HG03039 (cell line): ENCODE measurements around the gene SHC3.

Experiments used
- ATAC-seq: cut with Tn5 transposase; IDR thresholded peaks from one replicate; pipeline ENCODE4 v1.9.1; 2021; ENCODE audit warnings: mild to moderate bottlenecking, moderate library complexity; ENCODE audit not compliant: unreplicated experiment

SHC3 gene

DNA sequence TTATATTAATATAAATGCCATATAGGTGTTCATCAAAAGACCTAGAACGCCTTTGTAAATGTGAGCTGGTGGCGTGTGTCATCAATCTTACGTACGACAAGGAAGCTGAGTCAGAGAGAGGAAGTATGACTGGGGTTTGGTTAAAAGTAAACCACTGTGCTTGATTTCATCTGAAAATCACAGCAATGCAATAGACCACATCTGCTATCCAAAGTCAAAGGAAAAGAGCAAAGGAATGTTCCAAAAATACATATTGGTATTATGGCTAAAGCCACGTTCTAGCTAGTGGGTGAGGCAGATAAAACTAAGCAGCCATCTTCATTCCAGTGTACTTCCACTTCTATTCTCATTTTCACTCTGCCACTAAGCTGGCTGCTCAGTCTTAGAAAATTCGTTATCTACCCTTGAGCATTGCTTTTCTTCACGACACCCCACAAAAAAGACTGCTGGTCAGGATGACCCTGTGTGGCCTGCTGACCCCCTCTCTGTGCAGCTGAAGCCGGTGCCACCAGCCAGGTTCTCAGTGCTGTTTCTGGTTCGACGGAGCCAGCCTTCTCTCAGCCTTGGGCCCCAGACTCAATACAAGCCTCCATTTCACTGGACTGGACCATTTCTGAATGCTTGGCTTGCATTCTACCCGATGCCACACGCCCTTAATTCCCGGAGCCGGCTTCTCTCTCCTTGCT, 23.8 kb downstream of the SHC3 start:
- no peak for ATAC-seq

DNA sequence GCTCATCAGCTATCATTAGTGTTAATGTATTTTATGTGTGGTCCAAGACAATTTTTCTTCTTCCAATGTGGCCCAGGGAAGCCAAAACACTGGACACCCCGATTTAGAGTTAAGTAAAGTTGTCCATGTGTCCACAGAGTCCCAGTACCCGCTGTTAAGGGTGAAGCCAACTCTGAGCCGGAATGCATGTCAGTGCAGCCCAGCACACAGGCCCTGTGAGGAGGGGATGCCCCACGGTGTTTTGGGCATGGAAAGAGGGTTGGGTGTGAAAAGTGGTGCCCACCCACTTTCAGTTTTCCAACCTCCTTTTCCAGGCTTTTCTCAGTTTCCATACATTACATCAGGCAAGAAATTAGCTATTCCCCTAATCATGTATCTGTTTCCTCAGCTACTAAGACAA, 24.4 kb downstream of the SHC3 start:
- no peak for ATAC-seq

GRCh38 chr9:89153232-89154017, 25.2 kb downstream of the SHC3 start:
- no peak for ATAC-seq

- no peak for ATAC-seq
These were observed 28.9 kb downstream of the SHC3 start for GRCh38 chr9:89149726-89150125.

DNA sequence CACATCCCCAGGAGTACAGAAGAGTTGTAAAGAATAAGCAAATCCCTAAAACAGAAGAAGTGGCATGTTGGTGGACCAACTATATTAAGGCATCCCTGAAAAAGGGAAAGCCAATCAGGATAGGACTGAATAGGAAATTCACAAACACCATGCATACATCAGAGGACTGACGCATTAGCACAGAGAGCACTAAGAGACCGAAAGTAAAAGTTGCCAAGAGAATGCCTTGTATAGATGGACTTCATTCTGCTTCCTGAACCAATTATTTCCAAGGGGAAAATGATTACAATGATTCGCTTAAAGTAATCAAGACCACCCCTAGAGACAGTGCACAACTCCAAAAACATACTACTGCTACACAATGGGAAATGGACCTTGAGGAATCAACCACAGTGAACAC, 33.5 kb downstream of the SHC3 start:
- ATAC-seq, result no peak

- no peak for ATAC-seq
These were observed 34.4 kb downstream of the SHC3 start for GRCh38 chr9:89144238-89144637.

DNA sequence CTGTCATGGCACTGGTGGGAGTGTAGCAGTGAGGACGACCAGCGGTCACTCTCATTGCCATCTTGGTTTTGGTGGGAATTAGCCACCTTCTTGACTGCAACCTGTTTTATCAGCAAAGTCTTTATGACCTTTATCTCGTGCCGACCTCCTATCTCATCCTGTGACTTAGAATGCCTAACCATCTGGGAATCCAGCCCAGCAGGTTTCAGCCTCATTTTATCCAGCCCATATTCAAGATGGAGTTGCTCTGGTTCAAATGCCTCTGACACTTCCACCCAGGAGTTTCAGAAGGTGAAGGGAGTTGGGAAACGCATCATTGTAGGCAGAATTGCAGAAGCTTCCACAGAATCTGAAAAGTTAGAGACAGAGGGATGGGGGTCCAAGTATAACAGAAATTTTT, 35.4 kb downstream of the SHC3 start:
- no peak for ATAC-seq

- ATAC-seq, result no peak
These were observed 39.2 kb downstream of the SHC3 start for GRCh38 chr9:89139455-89139854.

DNA sequence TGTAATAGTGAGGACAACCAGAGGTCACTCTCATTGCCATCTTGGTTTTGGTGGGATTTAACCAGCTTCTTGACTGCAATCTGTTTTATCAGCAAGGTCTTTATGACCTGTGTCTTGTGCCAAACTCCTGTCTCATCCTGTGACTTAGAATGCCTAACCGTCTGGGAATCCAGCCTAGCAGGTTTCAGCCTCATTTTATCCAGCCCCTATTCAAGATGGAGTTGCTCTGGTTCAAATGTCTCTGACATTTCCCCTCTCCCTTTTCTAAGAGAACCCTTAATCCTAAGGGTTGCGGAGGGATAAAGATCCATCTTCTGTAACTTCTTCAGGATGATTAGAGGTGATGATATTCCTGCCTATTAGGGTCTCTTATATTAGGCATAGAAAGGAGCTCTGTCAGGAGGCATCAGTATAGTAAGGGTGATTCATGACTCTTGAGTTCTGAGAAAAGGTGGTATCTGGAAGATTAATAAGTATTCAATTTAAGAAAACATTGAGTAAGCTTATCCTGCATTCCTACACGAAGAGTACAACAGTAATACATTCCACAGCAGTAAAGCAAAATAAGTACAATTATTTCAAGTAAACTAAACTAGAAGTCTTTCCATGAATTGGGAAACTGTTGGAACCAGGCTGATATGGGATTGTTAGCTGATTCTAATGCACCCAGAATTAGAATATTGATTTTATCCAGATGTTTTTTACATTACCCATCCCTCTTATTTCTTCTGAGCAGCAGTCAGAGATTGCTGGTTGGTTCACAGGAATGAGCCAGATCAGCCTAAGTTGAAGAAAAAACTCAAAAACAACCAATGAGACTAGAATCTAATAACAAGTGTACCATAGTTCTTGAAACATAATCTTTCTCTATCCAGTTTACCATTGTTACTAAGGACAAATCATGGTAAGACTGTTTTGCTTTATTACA, 39.9 kb downstream of the SHC3 start:
- ATAC-seq, result no peak

- ATAC-seq, result no peak
These were observed 40.8 kb downstream of the SHC3 start for GRCh38 chr9:89137542-89138462.

- no peak for ATAC-seq
These were observed 42.9 kb downstream of the SHC3 start for GRCh38 chr9:89135591-89136166.

- no peak for ATAC-seq
These were observed 43.9 kb downstream of the SHC3 start for GRCh38 chr9:89134709-89135108.

- ATAC-seq, result no peak
These were observed 55.7 kb downstream of the SHC3 start for GRCh38 chr9:89122949-89123348.

GRCh38 chr9:89120704-89121103, 57.9 kb downstream of the SHC3 start:
- ATAC-seq, result no peak

DNA sequence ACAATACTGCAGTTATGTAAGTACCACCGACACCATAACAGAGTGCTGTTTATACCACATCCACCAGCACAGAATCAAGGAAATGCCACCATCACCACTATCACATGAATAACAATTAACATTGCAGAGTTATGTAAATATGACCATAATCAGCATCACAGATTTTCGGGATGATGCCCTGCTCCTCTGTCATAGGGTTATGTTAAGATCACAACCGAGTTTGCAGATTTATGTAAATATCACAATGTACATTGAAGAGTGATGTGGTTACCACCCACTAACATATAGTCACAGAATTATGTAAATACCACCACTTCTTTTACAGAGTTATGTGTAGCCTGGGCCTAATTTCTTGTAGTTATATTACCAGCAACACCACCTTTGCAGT, 61.8 kb downstream of the SHC3 start:
- ATAC-seq, result no peak

DNA sequence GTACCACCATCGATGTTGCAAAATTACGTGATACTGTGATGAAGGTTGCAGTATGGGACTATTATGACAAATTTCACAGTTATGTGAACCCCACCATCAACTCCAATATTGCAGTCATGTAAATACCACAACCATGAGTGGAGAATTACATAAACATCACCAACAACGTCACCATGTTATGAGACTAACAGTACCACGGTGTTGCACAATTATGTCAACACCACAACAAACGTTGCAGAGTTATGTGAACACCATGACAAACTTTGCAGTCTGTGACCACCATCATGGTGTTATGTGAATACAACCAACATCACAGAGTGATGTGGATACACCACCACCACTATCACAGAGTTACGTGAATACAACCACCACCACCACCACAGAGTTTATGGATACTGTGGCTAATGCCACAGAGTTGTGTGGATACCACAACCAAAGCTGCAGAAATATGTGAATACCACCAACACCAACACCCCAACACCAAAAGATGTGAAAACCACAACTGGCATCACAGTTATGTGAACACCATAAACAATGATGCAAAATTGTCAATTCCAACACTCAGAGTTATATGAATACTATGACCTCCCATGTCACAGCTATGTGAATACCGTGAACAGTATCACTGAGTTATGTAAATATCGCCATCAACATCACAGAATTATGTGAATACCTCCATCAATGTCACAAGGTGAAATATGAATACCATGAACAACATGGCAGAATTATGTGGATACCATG, 62.4 kb downstream of the SHC3 start:
- ATAC-seq, result no peak

DNA sequence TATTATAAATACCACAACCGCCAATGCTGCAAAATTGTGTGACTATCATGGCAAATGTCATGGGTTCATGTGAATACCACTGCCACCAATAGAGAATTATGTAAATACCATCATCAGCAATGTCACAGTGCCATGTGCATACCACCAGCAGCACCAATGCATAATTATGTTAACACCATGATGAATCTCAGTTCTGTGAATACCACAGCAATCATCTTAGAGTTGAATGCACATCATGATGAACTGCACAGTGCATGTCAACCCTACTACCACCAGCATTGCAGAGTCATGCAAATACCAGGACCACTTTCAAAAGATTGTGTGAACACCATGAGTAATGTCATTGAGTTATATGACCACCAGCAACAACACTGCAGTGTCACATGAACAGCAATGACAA, 63.2 kb downstream of the SHC3 start:
- ATAC-seq, result no peak

DNA sequence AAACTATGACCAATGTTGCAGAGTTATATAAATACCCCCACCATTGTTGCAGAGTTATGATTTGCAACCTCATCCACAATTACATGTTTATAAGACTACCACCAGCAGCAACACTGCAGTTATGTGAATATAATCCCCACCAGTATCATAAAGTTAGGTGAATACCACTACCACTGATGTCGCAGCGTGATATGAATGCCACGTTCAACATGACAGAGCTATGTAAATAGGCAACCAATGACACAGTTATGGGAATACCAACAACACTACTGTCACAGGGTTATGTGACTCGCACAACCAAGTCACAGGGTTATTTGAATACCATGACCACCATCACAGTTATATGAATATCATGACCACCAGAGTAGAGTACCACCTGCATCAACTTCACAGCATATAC, 63.9 kb downstream of the SHC3 start:
- ATAC-seq, result no peak

- no peak for ATAC-seq
These were observed 64.8 kb downstream of the SHC3 start for GRCh38 chr9:89113851-89114250.
